ENCODE data around the gene TLX2.

GRCh38 chr2:74527741-74528140 lies 13.5 kb downstream of the TLX2 start:
- TF ChIP-seq CTCF (conservative IDR thresholded peaks at IDR 0.05; ENCODE audit: low read depth, low read length) (no peak), EZH2 (IDR thresholded peaks at IDR 0.05; ENCODE audit: borderline replicate concordance, low read depth, low read length, poor library complexity, severe bottlenecking) (no peak)
